ENCODE measurements around the gene ZNF600. TPM values are rescaled to one million over a fixed set of nuclear protein-coding genes. Genes with fewer than 3 reads are reported as not detected.

The ZNF600 gene
- total RNA-seq, result 7.8 and 9.4 TPM in 2 replicates

DNA sequence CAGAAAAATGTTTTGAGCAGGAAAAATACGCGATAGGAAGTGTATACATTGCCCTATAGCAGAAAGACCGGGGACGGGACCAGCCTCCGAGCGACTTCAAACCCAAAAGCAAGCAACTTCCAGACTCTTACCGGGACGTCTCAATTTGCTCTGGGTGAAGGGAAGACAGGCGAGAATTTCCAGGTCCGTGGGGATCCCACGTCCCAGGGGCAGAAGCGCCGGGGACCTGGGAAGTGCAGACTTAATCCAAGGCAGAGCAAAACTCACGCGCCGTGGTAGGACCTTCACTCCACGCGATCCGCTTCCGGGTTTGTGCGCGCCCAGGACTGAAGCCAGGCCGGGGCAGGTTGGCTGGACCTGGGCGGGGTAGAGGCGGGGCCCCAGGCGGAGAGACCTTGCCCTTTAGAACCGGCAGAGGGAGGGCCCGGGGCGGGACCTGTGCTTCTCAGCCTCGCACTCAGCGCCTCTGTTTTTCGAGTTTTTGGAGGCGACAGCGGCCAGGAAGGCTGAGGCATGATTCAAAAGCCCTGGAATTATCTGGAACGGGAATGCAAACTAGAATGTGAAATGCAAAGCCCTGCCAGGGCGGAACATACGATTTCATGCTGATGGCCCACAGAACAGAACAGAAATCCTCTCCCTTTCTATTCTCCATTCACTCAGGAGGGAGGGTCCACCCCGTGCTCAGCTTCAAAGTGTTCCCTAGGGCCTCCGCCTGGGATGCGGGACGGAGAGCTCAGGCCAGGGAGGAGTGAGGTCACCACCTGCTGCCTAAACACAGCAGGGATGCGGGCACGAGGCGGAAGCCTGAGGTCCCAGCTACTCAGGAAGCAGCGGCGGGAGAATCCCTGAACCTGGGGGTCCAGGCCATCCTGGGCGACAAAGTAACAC, at the start of gene ZNF600:
Gene ZNF600 (minus strand): TSS at position 328 of the 891 bp plus-strand sequence. CDS start 7,903 bp downstream, outside the sequence.

DNA sequence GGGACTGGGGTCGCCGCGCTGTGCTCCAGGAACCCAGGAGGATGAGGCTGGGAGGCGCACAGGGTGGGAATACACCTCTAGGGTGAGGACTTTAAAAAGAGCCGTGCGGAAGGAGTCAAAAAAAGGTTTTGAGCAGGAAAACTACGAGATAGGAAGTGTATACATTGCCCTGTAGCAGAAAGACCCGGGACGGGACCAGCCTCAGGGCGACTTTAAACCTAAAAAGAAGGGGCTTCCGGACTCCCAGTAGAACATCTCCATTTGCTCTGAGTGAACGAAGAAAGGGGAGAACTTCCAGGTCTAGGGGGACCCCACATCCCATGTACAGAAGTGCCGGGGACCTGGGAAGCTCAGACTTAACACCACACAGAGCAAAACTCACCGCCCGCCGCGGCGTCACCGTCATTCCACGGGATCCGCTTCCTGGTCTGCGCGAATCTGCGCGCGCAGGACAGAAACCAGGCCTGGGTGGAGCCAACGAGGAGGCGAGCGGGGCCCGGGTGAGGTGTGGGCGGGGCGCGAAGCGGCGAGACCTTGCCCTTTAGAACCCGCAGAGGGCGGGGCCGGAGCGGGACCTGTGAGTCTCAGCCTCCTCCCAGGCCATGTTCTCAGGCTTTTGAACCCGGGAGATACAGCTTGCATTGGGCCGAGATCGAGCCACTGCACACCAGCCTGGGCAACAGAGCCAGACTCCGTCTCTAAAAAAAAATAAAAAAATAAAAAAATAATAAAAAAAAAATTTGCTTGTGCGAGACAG, 34.8 kb upstream of the ZNF600 start, which contains the start of gene ZNF28:
Gene ZNF28 (minus strand): TSS at position 430 of the 757 bp plus-strand sequence. CDS start 3,675 bp downstream, outside the sequence.

DNA sequence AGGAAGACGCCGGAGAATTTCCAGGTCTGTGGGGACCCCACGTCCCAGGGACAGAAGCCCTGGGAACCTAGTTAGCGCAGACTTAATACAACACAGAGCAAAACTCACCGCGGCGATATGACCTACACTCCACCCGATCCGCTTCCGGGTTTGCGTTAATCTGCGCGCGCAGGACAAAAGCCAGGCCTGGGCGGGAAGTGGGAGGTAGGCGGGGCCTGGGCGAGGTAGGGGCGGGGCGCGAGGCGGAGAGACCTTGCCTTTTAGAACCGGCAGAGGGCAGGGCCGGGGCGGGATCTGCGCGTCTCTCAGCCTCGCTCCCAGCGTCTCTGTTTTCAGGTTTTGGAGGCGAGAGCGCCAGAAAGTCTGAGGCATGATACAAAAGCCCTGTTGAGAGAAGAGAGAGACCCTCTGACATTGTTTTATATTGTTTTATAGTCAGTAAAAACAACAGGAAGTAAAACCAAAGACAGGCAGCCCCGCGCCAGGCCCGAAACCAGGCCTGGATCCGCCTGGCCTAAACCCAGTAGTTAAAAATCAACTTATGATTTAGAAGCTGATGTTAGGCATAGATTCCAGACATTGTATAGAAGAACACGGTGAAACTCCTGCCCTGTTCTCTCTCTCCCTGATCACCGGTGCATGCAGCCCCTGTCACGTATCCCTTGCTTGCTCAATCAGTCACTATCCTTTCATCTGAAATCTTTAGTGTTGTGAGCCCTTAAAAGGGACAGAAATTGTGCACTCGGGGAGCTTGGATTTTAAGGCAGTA, 51.5 kb downstream of the ZNF600 start, which contains the start of gene ZNF611:
Gene ZNF611 (minus strand): TSS at position 152 of the 769 bp plus-strand sequence. CDS start 19,150 bp downstream, outside the sequence.

Other genes with a start within 250 kb of the ZNF600 start
- 17.7 and 17.8 TPM in 2 replicates for gene ZNF701, start 216.5 kb downstream of the ZNF600 start, total RNA-seq
- 48.3 and 110 TPM in 2 replicates for gene ZNF83, start 148.4 kb downstream of the ZNF600 start, total RNA-seq
- gene ZNF611, start 51.7 kb downstream of the ZNF600 start, total RNA-seq, result 15.2 and 16.1 TPM in 2 replicates
- 15.7 and 20.3 TPM in 2 replicates for gene ZNF28, start 34.8 kb upstream of the ZNF600 start, total RNA-seq
- 29.8 and 30.1 TPM in 2 replicates for gene ZNF468, start 70.8 kb upstream of the ZNF600 start, total RNA-seq
- 17.3 and 21.5 TPM in 2 replicates for gene ZNF320, start 110.8 kb upstream of the ZNF600 start, total RNA-seq
- 11.8 and 12.3 TPM in 2 replicates for gene ZNF888, start 136.6 kb upstream of the ZNF600 start, total RNA-seq
- 14.7 and 14.9 TPM in 2 replicates for gene ZNF816, start 176.1 kb upstream of the ZNF600 start, total RNA-seq
- 0.39 and 1.5 TPM in 2 replicates for gene ERVV-1, start 227.1 kb upstream of the ZNF600 start, total RNA-seq